NCI-H2171 treated with DMSO at 0.1 percent for 48 hours (cell line): ENCODE measurements around the gene ECD.

Experiments
- DNase-seq: peaks from one replicate; lab custom pipeline; 2025; lab: John Stamatoyannopoulos, UW

ECD gene

DNA sequence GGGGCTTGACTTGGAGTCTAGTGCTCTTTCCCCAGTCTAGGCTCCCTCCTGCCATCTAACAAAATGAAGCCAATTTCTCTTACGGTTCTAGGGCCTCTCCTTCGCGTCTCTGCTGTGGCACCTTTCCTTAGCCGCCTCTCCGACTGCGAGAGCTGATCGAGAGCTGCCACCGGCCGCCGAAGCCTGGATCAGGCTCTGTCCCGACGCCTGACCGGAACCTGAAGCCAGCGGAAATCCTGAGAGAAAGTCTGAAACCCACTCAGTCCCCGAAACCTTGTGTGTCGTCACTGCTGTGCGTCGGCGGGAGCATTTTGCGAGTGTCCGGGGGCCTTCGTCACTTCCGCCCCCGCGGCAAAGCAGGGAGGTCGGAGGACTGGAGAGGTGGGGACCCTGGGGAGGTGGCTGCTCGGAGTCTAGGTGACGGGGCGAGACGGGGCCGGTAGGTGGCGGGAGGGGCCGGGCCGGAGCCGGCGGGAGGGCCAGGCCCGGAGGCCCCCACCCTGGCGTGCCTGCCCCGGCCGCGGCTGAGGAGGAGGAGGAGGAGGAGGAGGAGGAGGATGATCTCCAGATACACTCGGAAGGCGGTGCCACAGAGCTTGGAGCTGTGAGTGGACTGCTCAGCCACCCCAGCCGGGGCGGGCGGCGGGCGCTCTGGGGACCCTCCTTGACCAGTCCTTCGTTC is at the start of gene ECD, which contains the start of gene FAM149B1:
Gene ECD, minus strand, starts transcription at position 226 of the 682 bp plus-strand sequence. CDS start 4,071 bp downstream, outside the sequence.
Gene FAM149B1, plus strand, starts transcription at position 337 of the 682 bp plus-strand sequence. Its CDS starts 221 bp downstream, at position 558.
- DNase-seq: peak; percentile 77

DNA sequence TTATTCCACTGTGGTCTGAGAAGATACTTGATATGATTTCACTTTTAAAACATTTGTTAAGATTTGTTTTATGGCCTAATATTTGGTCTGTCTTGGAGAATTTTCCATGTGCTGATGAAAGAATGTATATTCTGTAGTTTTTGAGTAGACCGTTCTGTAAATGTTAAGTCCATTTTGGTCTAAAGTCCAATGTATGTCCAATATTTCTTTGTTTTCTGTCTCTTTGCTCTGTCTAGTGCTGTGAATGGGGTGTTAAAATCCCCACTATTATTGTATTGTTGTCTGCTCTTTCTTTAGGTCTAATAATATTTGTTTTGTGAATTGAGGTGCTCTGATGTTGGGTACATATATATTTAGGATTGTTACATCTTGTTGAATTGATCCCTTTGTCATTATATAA is 47.9 kb upstream of the ECD start:
- no peak for DNase-seq

DNA sequence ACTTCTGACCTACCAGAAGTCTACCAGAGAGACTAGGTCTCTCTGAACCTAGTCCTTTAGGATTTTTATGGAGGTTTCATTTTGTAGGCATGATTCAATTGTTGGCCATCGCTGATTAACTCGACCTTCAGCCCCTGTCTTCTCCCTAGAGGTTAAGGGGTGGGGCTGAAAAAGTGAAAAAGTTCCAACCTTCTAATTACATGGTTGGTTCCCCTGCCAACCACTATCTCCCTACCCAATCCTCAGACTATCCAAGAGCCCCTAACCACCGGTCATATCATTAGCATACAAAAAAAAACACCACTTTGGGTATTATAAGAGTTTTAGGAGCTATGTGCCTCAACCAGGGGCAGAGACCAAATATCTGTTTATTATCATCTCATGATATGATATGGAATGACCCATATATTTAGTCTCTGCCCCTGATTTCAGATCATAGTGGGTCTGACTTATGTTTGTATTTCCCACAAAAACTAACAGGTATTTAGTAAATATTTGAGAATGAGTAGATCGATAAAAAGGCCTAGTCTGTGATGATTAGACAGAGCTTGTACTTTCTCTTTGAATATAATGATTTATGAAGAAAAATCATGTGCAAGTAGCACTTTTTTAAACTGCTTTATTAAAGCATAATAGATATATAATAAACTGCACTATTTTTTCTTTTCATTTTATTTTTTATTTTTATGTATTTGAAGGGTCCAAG is 43.5 kb upstream of the ECD start:
- DNase-seq: no peak

DNA sequence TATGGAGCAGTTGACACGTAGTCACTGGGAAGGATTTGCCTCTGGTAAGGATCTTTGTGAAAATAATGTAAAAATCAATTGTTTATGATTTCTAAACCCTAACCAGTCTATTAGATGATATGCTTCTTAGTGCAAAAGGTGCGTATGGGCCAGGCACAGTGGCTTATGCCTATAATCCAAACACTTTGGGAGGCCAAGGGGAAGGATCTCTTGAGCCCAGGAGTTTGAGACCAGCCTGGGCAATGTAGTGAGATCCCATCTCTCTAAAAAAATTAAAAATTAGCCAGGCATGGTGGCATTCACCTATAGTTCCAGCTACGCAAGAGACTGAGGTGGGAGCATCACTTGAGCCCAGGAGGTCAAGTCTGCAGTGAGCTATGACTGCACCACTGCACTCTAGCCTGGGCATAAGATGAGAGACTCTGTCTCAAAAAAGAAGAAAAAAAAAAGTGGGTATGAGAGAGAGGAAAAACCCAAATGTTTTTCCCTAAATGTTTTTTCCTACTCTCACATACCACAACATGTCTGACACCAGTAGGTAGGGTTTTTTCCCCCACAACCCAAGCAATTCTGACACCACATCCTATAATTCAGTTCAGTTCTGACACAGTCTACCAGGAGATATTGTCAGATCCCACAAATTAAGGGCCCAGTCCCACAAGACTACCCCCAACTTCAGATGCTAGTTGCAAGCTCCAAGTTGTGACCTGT is 42.7 kb upstream of the ECD start:
- DNase-seq: no peak

DNA sequence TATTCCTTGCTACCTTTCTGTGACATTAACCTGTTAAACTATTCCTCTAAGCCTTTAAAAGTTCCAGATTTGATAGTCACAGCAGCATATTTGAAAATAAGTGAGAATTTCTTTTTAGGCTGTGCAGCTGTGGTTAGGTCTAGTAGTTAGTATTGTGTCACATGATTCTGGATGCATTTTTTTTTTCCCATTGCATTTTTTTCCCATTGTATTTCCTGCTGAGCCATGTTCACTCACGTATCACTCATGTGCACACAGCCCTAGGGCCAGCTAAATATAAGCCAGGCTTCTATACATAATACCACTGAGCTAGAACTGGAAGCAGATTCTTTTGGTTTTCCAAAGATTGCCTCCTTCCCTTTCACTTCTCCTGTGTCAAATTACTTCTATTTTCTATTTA is 41.9 kb upstream of the ECD start:
- DNase-seq: peak; percentile 3

DNA sequence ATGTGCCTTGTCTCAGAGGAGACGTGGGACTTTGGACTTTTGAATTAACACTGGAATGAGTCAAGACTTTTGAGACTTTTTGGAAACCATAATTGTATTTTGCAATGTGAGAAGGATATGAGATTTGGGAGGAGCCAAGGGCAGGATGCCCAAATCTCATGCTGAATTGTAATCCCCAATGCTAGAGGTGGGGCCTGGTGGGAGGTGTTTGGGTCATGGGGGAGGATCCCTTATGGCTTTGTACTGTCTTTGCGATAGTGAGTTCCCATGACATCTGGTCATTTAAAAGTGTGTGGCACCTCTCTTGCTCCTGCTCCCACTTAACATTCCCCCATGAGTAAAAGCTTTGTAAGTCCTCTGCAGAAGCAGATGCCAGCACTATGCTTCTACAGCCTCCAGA is 40.1 kb upstream of the ECD start:
- no peak for DNase-seq

DNA sequence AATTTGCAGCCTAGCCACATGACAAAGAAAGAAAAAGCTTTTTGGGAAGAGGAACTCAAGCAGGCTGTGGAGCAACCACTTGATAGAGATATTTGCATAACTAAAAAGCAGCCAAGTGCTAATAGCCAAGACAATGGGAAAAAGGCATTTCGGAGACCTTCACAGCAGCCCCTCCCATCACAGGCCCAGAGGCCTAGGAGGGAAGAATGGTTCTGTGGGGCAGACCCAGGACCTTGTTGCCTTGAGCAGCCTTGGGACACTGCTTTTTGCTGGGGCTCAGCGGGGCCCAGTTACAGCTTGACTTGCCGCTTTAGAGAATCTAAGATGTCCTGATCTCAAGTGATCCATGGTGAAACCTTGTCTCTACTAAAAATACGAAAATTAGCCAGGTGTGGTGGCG is 38.6 kb upstream of the ECD start:
- DNase-seq: no peak

DNA sequence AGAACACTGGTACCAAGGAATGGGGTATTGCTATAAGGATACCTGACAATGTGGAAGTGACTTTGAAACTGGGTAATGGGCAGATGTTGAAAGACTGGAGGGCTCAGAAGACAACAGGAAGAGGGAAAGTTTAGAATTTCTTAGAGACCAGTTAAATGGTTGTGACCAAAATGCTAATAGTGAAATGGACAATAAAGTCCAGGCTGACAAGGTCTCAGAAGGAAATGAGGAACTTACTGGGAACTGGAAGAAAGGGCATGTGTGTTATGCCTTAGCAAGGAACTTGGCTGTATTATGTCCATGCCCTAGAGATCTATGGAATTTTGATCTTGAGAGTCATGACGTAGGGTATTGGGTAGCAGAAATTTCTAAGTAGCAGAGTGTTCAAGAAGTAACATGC is 38.1 kb upstream of the ECD start:
- DNase-seq: no peak

DNA sequence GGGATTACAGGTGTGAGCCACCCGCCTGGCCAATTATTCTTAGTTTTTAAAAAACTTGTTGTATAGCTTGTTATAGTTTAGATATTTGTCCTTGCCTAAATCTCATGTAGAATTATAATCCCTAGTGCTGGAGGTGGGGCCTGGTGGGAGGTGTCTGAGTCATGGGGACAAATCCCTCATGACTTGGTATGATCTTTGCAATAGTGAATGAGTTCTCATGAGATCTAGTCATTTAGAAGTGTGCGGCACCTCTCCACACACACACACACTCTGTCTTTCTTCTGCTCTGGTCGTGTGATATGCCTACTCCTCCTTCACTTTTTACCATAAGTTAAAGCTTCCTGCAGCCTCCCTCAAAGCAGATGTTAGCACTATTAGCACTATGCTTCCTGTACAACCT is 37.3 kb upstream of the ECD start:
- DNase-seq: no peak

DNA sequence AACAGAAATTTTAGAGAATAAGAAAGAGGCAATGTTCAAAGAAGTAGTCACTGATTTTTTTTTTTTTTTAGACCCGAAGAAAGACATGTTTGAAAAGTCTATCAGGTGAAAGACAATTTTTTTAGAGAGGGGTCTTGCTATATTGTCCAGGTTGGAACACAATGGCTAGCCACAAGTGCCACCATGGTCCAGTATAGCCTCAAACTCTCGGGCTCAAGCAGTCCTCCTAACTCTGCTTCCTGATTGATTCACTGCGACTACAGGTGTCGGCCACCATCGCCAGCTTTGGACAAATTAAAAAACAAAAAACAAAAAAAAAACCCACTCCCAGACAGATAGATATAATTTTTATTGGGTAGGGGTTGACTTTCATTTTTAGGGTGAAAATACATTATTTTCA is 22.4 kb upstream of the ECD start:
- DNase-seq: no peak

DNA sequence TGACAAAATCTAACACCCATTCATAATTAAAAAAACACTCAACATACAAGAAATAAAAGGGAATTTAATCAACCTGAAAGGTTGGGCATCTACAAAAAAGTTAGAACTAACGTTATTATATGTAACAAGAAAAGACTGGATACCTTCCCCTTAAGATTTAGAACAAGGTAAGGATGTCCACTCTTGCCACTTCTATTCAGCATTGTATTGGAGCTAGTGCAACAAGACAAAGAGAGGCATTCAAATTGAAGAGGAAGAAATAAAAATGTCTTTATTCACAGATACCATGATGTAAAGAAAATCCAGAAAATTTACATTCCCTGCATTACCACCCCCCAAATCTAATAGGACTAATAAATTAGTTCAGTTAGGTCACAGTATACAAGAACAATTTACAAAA is 18.5 kb upstream of the ECD start:
- DNase-seq: no peak

DNA sequence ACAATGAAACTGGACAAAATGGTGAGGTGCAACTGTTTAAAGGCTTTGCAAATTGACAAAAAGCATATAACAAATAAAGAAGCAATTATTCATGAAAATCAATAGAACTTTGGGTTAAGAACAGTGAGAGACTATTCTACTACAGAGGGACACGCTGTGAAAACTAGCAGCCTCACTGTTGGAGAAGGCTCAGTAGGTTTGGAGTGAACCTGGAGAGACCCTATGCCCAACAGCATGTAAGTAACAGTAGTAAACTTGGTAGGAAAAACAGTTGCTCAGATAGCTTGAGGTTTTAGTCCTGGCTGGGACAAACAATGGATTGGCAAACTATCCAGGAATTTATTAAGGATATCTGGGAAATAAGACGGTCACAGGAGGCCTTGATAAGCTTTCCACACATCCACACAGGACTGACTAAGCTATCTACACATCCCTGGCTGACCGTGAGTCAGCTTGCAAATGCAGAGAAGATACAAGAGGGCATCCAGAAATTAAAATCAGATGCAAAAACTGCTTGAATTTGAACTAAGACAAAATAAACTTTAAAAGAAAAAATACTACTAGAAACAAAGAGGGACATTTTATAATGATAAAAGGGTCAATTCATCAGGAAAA is 16.0 kb upstream of the ECD start:
- DNase-seq: no peak

DNA sequence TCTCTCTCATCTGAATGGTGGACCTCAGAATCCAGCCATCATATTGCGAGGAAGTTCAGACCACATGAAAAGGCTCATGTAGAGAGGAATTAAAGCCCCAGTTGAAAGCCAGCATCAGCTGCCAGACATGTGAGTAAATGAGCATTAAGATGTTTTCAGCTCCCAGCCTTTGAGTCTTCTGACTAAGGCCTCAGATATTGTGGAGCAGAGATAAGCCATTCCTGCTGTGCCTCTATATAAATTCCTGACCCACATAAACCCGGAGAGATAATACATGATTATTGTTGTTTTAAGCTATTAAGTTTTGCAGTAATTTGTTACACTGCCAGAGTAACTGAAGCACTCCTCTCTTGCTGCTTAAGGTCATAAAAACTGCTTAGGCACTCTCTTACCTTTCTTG is 14.8 kb upstream of the ECD start:
- DNase-seq: no peak

DNA sequence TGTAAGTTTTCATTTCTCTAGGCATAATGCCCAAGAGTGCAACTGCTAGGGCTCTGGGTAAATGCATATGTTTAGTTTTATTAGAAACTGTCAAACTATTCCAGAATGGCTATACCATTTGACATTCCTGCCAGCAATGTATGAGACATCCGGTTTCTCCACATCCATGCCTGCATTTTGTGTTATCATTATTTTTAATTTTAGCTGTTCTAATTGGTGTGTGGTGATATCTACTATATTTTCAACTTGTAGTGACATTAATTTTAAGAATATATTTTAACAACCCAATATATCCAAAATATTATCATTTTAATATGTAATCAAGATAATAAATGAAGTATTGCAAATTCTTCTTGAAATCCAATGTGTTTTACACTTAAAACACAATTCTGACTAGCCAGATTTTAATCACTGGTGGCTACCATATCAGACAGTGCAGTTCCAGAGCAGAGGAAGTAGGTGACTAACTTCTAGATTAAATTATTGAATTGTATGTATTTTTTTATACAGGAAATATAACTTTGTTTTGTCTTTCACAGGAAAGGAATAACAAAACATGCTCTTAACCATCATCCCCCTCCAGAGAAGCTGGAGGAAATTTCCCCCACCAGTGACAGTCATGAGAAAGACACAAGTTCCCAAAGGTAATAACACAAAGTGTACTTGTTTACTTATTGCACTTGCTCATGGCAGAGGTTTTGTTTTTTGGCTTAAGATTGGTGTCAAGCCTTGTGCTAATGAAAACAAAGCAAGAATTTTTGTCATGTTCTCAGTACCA is 6.5 kb upstream of the ECD start:
- DNase-seq: no peak

DNA sequence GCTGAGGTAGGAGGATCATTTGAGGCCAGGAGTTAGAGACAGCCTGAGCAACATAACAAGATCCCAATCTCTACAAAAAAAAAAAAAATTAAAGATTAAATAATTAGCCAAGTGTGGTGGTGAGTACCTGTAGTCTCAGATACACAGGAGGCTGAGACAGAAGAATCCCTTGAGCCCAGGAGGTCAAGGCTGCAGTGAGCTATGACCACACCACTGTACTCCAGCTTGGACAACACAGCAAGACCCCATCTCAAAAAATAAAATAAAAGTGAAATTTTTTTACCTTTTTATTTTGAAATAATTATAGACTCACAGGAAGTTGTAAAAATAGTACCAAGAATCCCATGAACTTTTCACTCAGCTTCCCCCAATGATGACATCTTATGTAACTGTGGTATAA is 5.1 kb upstream of the ECD start:
- no peak for DNase-seq

DNA sequence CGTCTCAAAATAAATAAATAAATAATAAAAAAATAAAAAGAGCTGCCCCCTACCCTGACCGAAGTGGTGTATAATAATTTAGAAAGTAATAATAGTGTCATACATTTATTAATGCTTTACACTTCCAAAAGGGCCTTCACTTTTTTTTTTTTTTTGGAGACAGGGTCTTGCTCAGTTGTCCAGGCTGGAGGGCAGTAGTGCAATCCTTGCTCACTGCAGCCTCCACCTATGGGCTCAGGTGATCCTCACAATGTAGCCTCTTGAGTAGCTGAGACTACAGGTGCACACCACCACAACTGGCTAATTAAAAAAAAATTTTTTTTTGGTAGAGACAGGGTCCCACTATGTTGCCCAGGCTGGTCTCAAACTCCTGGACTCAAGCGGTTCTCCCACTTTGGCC is 1.5 kb upstream of the ECD start:
- no peak for DNase-seq

DNA sequence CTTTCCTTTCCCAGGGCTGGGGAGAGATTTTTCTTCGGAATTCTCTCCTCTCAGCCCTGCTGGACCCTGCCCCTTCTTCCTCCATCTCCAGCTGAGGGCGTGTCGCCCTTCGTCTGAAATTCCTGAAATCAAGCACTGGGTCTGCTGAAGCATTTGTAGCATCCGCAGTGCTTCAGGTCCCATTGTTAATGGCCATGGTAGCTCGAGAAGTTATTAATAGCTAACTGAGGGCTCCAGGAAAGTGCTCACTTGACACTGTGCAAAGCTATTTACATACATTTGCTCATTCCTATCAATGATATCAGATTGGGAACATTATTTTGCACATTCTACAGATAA is 626 bp upstream of the ECD start:
- peak; percentile 5 for DNase-seq

DNA sequence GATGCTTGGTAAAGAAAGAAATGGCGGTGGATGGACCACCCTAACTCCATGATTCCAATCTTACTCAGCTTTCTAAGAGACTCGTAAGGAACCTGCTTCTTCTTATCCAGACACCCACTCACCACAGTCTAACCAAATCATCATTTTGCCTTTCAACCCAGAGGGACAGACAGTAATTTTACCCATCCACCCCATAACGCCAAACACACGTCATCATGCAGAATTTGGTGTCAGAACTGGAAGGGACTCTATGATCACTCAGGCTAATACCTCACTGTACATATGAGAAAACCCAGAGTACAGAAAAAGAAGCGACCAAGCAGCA is 388 bp downstream of the ECD start:
- no peak for DNase-seq

DNA sequence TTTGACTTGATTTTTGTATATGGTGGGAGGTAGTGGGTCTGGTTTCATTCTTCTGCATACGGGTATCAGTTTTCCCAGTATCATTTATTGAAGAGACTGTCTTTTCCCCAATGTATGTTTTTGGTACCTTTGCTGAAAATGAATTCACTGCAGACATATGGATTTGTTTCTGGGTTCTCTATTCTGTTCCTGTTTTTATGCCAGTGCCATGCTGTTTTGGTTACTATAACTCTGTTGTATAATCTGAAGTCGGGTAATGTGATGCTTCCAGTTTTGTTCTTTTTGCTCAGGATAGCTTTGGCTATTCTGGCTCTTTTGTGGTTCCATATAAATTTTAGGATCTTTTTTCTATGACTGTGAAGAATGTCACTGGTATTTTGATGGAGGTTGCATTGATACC is 836 bp downstream of the ECD start:
- no peak for DNase-seq

DNA sequence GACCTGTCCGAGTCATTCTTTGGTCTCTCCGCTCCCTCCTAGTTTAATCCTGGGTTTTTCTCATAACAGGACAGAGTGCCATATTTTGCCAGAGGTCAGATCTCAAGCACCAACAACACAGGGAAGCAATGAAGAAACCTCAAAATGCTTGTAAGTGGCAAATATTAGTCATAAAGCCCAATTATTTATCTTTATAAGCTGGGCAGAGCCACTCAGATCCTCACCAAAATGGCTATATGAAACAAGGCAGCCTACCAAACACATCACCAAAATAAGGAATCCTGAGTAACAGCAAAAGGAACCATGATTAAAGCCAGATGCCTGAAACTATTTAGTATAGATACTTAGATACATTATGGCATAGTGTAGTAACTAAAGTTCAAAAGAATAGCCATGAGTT is 4.7 kb downstream of the ECD start:
- DNase-seq: no peak

DNA sequence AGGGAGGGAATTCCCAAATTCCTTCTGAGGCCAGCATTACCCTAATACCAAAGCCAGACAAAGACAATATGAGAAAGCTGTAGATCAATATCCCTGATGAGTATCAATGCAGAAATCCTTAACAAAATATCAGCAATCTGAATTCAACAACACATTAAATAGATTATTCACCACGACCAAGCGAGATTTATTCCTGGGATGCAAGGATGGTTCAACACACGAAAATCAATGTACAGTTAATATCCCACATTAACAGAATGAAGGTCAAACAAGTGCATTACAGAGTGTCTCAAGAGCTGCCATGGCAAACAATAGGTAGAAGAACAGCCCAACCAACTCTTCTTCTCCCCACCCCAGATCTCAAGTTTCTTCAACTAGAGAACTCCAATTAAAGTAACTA is 6.1 kb downstream of the ECD start:
- DNase-seq: no peak

DNA sequence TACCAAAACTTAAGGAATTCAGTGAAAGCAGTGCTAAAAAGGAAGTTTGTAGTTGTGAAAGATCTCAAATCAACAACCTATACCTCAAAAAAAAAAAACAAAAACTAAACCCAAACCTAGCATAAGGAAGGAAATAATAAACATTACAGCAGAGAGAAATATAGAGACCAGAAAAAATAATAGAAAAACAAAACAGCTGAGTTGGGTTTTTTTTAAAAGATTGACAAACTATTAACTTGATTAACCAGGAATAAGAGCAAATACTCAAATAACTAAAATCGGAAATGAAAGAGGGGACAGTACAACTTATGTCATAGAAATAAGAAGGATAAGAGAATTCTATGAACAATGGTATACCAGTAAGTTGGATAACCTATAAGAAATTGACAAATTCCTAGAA is 6.7 kb downstream of the ECD start:
- DNase-seq: no peak
